Mammary epithelial cell (primary cell): ENCODE data around the gene STX1A.

ENCODE experiments used
- CTCF ChIP-seq, 2 donors: IDR thresholded peaks in 1 of 2; conservative IDR thresholded peaks in 1 of 2; 2 replicates each; pipeline ENCODE4 v1.5.1; 2011 to 2012; ENCODE audit warnings: inconsistent platforms in 2 of 2, low read length in 2 of 2, mild to moderate bottlenecking in 2 of 2, control low read depth in 1 of 2, low read depth in 1 of 2; ENCODE audit not compliant: insufficient read depth in 1 of 2; ENCODE audit errors: extremely low read depth in 1 of 2
- EZH2 ChIP-seq: IDR thresholded peaks from 2 replicates; pipeline ENCODE4 v1.6.1; 2012; ENCODE audit warnings: low read length, inconsistent platforms, borderline replicate concordance

- no peak for TF ChIP-seq EZH2
- no peak for TF ChIP-seq CTCF (conservative IDR thresholded peaks at IDR 0.05 in 1 of 2, IDR thresholded peaks at IDR 0.05 in 1 of 2; ENCODE audit: extremely low read depth in 1 of 2, insufficient read depth in 1 of 2, low read depth in 1 of 2, low read length in 2 of 2)
Measured at GRCh38 chr7:73678862-73679261, 40.6 kb downstream of the STX1A start.
